Measurements from ENCODE around the gene ZNF688.

GRCh38 chr16:30615358-30616091 is 44.0 kb upstream of the ZNF688 start:
- TF ChIP-seq POLR2A (IDR thresholded peaks at IDR 0.05) (no peak), CTCF (IDR thresholded peaks at IDR 0.05) (peak; percentile 17 to 50)

Data from suprapubic skin (tissue), 3 donors.